ENCODE data around the gene ABHD17C.

Gene ABHD17C

DNA sequence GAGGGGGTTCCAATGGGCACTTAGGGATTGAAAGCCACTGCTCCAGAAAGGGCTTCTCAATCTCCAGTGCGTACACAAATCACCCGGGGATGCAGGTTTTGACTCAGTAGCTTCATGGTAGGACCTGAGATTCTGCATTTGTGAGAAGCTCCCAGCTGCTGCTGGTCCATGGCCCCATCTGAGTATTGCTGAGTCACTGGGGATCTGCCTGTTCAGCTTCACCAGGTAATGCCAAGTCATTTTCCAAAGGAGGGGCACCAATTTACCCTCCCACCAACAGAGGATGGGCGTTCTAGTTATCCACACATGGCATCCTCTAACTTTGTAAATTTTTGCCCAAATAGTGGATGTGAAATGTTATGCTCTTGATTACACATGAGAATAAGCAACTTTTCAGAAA is 71.2 kb downstream of the ABHD17C start:
- DNase-seq (ENCODE audit: low spot score), result no peak

DNA sequence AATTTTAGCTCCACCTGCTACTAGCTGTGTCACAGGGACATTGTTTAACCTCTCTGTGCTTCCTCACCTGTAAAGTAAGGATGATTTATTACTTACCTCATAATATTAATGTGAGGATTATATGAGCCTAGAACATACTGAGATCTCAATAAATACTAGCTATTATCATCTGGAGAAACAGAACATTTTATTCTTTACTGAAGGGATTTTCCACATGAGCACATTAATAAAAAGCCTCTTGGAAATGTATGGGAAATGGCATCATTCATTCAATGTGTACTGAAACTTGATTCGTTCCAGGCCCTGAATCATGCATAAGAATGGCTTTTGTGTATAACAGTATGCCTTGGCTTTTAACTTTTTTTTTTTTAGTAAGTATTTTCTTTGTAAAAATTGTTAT is 73.0 kb downstream of the ABHD17C start:
- no peak for DNase-seq (ENCODE audit: low spot score)

DNA sequence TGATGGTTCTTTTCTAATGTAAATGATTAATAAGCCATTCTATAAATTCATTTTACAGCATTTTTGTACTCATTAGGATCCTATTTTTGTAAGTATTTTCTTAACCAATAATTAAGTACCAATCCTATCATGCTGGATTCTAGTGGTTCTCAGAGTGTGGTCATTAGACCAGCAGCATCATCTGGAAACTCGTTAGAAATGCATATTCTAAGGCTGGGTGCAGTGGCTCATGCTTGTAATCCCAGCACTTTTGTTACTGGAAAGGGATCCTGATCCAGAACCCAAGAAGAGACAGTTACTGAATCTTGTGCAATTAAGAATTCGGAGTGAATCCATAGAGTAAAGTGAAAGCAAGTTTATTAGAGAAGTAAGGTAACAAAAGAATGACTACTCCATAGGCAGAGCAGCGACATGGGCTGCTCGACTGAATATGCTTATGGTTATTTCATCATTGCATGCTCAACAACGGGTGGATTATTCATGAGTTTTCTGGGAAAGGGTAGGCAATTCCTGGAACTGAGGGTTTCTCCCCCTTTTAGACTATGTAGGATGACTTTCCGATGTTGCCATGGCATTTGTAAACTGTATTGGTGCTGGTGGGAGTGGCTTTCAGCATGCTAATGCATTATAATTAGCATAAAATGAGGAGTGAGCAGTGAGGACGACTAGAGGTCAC is 74.2 kb downstream of the ABHD17C start:
- DNase-seq (ENCODE audit: low spot score), result no peak

GRCh38 chr15:80769829-80770705 is 75.0 kb downstream of the ABHD17C start:
- DNase-seq (ENCODE audit: low spot score), result no peak

DNA sequence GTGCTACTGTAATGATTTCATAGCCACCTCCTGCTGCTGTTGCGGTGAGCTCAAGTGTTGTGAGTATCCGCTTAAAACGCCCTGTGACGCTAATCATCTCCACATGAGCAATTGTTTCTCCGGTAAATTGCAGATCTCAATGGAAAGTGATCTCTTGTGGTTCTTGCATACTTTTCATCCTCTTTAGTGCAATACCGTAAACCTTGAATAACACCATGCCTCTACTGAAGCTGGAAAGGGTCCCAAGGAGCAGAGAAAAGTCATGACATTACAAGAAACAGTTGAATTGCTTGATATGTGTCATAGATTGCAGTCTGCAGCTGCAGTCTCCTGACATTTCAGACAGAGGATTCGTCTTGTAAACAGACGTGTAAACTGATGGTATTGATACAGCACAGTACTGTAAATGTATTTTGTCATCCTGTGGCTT is 78.0 kb downstream of the ABHD17C start:
- DNase-seq (ENCODE audit: low spot score), result no peak

- DNase-seq (ENCODE audit: low spot score), result no peak
Observed at GRCh38 chr15:80773792-80774352, 78.8 kb downstream of the ABHD17C start.

DNA sequence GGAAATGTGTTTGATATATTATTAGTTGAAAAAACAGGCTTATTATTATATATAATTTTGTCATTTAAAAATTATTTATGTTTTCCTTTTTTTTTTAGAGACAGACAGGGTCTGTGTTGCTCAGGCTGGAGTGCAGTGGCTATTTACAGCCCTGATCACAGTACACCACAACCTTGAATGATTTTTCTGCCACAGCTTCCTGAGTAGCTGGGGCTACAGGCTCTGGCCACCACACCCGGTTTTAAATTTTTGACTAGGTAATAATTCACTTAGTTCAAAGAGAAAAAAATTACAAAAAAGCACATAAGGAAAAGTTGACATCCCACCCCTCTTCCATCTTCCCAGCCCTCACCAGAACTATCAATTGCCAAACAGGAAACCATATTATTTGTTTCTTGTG is 79.4 kb downstream of the ABHD17C start:
- DNase-seq (ENCODE audit: low spot score), result no peak

GRCh38 chr15:80775338-80775737 is 80.2 kb downstream of the ABHD17C start:
- no peak for DNase-seq (ENCODE audit: low spot score)

DNA sequence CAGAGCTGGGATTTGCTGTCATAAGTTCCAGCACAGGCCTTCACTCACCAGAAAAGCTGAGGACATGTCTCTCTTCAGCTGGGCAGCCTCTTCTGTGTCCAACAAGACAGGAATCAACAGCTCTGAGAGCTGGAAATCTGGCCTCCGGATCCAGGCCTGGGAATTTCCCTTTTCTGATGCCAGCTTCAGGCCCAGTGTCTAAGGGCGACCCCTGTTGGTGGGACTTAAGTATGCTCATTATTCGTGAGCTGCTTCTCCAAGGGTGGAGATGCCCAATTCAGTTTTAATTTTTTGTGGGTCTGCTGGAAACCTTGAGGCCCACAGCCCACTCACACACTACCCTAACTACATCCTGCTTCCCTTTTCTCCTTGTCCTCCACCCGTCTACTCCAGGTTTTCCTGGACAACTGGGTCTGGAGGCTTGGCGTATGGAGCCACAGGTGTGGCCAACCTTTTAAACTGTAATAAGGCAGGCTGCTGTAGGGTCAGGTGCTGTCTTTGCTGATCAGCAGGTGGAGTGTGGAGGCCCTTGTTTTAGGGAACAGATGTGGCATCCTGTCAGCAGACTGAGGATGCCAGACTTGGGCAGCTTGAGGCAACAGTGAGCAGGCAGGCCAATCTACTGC is 81.4 kb downstream of the ABHD17C start:
- DNase-seq (ENCODE audit: low spot score), result peak; percentile 72

- no peak for DNase-seq (ENCODE audit: low spot score)
Observed at GRCh38 chr15:80777137-80777536, 82.0 kb downstream of the ABHD17C start.

- no peak for DNase-seq (ENCODE audit: low spot score)
Observed at GRCh38 chr15:80777826-80778620, 82.9 kb downstream of the ABHD17C start.

- DNase-seq (ENCODE audit: low spot score), result peak; percentile 13
Observed at GRCh38 chr15:80778621-80778963, 83.5 kb downstream of the ABHD17C start.

- DNase-seq (ENCODE audit: low spot score), result peak; percentile 71
Observed at GRCh38 chr15:80778964-80779657, 84.0 kb downstream of the ABHD17C start, which contains the start of gene CEMIP. CEMIP (plus strand) TSS chr15:80779370; CDS start chr15:80873880, 94,510 bp downstream.

DNA sequence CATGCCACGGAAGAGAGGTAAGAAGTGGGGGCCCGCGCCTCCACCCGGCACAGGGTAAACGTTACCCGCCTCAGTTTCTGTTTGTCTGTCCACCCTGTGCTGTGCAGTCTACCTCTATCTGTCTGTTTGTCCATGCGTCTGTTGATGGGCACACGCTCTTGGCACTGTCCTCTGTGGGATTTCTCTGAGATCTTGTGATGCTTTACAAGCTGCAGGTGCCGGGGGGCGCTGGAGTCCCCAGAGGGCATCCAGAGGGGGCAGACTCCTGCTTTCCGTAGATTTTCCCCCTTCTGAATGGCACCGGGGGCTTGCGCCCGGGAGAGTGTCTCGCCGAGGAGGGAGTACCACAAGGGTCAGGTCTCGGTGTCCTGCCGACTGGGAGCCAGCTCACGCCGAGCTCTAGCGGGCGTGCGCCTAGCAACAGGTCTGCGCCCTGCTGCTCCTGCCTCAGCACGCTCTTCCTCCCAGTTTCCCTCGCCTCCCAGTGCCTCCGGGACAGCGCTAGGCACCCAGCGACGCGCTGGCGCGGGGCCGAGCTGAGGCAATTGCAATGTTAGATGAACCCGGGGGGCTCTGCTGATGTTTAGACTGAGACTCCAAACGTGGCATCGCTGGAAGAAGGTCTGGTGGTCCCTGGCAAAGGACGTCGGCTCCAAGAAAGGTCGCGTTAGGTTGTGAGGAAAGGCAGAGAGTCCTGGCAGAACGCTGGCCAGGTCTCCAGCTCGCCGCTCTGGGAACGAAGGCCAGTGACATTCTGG is 84.7 kb downstream of the ABHD17C start:
- peak; percentile 22 for DNase-seq (ENCODE audit: low spot score)

DNA sequence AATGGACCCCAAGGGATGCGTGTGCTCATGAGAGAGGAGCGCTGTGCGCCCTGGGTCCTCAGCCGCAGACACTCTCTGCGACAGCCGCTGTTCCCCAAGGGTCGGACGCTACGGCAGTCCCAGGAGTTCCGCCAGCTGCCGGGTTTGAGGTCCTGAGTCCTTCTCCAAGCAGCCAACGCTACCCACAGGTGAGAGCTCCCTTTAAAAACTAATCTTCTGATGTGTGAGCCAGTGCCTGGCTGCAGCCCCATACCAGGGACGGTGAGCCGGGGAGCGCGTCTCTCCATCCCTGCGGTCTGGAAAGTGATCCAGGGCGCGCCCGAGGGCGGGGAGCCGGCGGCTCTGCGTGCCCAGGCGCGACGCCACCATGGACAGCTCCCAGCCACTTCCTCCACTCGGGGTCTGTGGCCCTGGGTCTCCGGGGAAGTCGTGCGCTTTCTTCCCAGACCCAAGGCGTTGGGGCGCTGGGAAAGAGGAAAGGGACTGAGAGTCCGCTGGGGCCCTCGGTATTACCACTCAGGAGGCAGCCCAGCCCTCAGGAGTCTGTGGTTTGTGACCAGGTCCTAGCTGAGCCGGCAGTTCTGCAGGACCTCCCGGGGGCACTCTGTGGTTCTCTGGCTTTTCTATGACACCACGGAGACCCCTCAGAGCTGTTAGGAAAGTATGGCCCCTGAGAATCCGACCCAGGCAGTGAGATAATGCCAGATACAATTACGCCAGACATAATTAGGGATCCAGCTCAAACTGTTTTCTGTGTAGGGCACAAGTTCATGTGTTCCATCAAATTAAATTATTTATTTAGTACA is 85.5 kb downstream of the ABHD17C start:
- peak; percentile 31 for DNase-seq (ENCODE audit: low spot score)

DNA sequence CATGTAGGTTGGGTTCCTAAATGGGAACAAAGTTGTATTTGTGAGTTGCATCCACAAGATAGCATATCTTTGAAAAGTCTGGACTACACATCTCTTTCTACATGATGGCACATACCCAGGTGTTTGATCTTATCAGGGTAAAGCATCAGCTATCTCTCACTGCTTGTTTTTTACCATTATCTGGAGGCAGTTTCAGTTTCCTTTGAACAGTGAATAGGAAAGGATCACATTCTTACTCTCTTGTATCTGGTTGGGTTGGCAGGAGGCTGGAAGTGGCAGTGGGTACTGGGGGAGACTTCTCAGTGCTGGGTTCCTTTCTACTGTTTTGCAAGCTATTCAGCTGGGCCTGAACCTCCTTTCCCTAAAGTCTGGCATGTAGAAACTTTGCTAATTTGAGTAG is 88.2 kb downstream of the ABHD17C start:
- no peak for DNase-seq (ENCODE audit: low spot score)

- no peak for DNase-seq (ENCODE audit: low spot score)
Observed at GRCh38 chr15:80785335-80785734, 90.2 kb downstream of the ABHD17C start.

DNA sequence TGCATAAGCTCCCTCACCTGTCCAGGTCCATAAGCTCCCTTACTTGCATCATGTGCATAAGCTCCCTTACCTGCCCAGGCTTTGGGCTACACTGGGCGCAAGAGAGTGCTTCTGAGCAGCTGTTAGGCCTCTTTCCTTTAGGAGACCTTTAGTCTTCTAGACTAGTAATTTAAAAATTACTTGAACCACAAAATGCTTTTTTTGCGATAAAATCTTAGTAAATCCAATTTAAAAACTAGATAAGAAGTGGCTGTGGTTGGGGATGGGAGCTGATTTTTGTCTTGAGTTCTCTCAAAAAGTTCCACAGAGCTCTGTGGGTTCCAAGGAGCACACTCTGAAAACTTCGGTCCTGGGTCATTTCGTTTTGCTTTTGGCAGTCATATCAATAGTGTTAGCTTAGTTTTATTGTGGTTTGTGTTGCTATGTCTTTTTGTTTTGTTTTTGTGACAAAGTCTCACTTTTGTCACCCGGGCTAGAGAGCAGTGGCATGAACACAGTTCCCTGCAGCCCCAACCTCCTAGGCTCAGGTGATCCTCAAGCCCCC is 90.8 kb downstream of the ABHD17C start:
- no peak for DNase-seq (ENCODE audit: low spot score)

- DNase-seq (ENCODE audit: low spot score), result no peak
Observed at GRCh38 chr15:80787316-80787715, 92.2 kb downstream of the ABHD17C start.
